IPS-18c (cell line): ENCODE measurements around the gene ANKMY1.

Experiments used
- H3K4me3 ChIP-seq: 2 replicates; pipeline ENCODE4 v1.7.0; 2013; ENCODE audit warnings: low read depth, mild to moderate bottlenecking, low read length, moderate library complexity; ENCODE audit not compliant: insufficient read depth
- H3K9me3 ChIP-seq: one replicate; pipeline ENCODE4 v1.6.1; 2013; ENCODE audit warnings: mild to moderate bottlenecking, low read length, moderate library complexity; ENCODE audit not compliant: control insufficient read depth, insufficient read depth

Gene ANKMY1

GRCh38 chr2:240557808-240558207 is at the start of gene ANKMY1:
ANKMY1 (minus strand) TSS chr2:240557988; CDS start chr2:240557335, 653 bp downstream.
- H3K9me3 ChIP-seq: peaks cover 2% of the 10 kb centered on the region
- H3K4me3 ChIP-seq: peak within 1 kb of the TSS; percentile 36

DNA sequence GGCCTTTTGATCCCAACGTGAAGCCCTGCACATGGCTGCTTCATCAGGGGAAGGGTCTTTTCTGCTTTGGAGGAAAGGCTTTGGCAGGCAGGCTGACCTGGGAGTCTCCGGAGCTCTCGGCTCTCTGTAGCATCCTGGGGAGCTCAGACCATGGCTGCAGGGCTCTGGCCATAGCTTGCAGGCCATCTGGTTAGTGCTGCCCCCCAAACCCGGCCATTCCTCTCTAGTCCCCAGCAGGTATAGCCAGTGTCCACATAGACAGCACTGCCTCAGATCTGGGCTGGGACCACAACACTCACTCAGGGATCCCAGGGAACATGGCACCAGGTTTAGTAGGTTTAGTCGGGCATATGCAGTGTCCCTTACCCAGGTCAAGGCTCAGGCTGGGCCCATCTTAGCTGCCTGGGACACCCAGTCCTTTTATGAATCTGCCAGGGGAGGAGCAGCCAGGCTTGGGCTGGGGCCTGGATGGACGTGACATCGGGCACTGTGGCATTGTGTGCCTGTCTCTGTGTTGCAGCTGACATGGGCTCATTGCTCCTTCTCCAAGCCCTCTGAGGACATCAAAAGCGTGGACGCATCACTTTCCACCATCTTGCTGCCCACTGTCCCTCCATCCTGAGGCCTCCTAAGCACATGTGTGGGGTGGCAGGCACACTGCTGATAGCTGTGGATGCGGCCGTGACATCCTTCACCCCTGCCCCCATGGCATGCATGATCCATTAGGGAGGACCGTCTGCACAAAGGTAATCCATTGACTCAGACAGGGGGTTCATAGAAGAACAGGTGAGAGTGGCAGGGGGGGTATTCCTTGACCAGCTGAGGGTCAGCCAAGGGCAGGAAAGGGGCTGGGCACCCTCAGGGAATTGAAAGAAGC is 48.3 kb upstream of the ANKMY1 start:
- H3K9me3 ChIP-seq: no peaks in the 10 kb centered on the region
- no peak overlapping the region for H3K4me3 ChIP-seq

DNA sequence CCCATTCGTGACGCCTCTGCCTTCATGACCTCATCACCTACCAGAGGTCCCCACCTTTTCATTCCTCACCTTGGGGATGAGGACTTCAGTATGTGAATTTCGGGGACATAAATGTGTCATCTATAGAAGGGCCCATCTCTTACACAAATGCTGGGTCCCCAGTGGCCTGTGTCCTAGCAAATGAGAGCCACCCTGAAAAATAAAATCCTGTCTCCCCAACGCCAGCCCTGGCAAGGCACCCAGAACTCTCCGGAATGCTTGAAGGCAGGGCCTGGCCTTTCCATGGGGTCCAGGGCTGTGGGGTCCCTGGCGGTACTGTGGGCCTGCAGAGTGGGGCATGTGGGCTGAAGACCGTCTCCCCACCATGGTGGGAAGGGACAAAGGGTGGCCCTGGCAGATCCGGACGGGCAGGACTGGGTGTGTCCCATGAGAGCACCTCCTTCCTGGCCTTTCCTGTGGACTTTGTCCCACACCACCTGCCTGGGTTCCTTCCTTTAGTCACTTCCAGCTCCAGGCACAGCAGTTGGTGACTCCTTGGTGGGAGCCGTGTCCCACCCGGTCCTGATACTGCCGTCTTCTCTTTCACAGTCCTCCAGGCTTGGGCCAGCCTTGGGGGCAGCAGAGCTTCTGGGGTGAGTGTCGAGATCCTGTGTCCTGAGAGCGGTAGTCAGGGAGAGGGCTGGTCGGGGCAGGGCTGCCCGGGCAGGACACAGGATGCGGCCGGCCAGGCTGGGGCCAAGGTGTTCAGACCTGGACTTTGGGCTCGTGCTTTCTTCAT is 47.3 kb upstream of the ANKMY1 start:
- Histone ChIP-seq H3K9me3 (no peaks in the 10 kb centered on the region), H3K4me3 (no peak overlapping the region)

- H3K4me3 ChIP-seq: no peak overlapping the region
- H3K9me3 ChIP-seq: no peaks in the 10 kb centered on the region
Measured at GRCh38 chr2:240604291-240604938, 46.6 kb upstream of the ANKMY1 start.

GRCh38 chr2:240603846-240604245 is 46.1 kb upstream of the ANKMY1 start:
- H3K9me3 ChIP-seq: no peaks in the 10 kb centered on the region
- no peak overlapping the region for H3K4me3 ChIP-seq

DNA sequence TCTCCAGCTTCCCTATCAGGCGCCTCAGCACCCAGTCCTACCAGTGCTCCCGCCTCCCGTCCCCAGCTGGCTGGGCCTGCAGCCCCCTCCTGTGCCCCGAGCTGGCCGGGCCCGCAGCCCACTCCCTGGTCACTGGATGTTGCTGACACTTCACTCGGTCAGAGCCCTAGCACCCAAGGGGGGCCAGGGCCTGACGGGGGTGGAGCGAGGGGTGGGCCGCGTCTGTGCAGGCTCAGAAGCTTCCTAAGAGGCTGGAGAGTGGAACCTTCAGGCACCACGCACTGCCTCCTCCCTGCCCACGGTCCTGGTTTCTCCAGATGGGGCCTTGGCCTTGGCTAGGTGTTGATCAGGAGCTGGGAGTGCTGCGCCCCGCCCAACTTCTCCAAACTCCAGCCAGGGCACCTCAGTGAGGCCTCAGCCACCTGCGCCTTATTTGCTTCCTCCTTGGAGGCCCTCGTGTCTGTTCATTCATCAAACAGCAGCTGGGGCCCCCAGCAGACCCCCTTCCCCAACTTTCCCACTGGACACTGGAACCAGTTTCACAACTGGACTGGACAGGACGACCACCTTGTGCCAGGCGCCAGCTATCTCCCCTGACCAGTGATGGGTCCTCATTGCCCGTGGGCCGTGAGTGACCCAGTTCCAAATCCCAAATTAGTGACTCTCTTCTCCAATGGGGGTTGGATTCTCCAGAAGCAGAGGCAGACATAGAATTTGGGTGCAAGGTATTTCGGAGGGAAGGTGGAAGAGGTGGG is 45.5 kb upstream of the ANKMY1 start:
- Histone ChIP-seq H3K9me3 (no peaks in the 10 kb centered on the region), H3K4me3 (no peak overlapping the region)

DNA sequence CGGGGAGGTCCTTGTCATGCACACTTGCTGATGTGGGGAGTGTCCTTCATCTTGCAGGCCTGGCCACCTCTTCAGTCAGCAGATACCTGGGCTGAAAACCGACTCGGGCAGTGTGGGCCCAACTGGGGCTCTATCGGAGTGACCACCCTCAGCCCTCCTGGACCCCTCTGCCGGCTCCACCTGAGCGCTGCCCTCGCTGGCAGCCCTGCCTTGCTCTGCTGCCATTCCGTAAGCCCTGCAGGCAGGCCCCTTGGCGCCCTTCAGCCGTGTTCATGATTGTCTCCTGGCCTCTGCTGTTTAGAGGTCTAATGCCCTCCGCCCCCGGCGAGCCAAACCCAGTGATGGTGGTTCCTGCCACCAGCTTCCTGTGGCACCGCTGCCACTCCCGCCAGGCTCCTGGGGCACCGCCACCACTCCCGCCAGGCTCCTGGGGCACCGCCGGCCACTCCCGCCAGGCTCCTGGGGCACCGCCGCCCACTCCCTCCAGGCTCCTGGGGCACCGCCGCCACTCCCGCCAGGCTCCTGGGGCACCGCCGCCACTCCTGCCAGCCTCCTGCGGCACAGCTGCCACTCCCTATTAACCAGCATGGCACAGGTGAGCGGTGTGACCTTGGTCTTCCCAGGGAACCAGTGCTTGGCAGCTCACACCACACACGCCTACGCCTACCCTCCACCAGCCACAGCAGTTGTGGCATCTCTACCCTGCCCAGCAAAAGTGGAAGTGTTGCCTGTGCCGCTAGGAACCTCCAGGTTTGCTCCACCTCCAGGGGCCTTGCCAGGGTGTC is 44.7 kb upstream of the ANKMY1 start:
- Histone ChIP-seq H3K4me3 (no peak overlapping the region), H3K9me3 (no peaks in the 10 kb centered on the region)

DNA sequence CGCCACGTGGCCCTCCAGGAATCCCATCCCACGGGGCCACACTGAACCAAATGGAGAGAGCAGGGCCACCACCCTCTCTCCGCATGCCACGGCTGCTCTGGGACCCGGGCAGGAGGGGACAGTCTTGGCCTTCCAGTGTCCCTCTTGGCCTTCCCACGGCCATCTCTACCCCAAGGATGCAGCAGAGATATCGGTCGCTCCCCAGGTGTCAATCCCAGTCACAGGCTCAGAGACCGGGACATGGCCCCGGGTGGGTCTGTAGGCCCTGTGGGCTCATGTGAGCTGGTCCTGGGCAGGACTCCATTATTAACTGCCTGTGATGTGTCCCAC is 44.0 kb upstream of the ANKMY1 start:
- Histone ChIP-seq H3K9me3 (no peaks in the 10 kb centered on the region), H3K4me3 (no peak overlapping the region)

DNA sequence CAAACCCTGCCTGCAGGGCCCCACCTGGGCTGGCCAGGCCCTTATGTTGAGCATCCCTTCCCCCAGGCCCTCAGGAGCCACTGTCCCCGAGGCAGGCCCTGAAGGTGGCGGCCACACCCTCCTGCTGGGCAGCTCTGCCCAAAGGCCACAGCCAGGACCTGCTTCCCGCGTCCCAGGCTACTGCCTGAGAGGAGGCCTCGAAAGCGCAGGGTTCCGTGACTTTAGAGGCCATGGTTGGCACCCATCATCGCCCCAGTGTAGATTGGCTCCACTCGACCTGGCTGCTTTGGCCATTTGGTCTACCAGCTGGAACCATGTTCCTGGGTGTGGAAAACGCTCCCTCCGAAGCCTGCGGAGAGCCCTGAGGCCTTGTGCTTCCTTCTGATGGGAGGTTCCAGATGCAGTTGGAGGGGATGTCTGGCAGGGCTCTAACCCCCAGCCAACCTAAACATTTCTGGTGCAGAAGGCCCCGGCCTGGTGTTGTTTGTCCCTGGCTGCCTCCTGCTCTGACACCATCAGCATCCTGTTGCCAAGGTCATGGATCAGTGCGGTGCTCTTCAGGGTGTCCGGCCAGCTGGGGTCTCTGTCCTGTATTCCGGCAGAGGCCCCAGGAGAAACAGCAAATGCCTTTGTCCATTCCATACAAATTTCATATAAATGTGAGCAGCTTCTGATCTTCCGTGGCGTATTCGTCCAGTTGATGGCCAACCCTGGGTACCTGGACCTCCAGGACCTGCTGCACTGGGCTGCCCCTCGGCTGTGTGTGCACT is 43.5 kb upstream of the ANKMY1 start:
- H3K9me3 ChIP-seq: no peaks in the 10 kb centered on the region
- H3K4me3 ChIP-seq: no peak overlapping the region

DNA sequence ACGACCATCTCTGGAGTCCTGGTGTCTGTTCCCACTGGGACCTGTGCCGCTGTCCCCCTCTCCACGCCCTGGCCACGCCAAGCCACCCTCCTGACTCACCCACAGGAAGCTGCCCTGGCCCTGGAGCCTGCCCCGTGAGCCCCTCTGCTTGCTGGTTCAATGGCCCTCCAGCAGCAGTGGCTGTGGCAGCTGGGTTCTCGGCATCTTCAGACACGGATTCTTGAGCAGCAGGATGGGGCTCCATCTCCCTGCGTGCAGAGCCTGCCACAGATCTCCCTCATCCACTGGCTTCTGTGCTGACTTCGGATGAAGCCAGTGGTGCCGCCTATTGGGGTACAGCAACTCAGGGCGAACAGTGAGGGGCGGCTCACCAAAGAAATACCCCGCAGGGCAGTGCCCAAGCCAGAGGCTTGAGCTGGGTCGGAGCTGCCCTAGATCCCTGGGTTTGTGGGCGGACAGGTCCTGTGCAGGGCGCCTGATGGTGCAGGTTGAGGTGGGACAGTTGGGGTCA is 42.7 kb upstream of the ANKMY1 start:
- Histone ChIP-seq H3K9me3 (no peaks in the 10 kb centered on the region), H3K4me3 (no peak overlapping the region)

DNA sequence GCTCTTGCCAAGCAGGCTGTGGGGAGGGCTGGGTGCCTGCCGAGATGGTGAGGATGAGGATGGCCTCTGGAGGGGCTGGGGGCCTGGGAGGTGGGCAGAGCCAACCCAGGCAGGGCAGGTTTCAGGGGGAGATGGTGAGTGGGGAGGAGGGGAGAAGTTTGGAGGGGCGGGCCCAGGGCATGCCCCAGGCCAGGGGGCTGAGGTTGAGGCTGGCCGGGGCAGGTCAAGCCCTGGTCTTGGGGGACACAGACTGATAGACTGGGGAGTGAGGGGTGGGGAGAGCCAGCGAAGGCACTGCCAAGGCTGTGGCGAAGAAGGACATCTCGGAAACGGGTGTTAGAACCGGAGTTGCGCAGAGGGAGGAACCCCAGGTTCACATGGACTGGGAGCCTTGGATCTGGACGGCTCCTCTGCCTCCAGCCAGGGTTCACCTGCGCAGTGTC is 41.4 kb upstream of the ANKMY1 start:
- no peaks in the 10 kb centered on the region for H3K9me3 ChIP-seq
- H3K4me3 ChIP-seq: no peak overlapping the region

GRCh38 chr2:240598311-240598911 is 40.6 kb upstream of the ANKMY1 start:
- Histone ChIP-seq H3K4me3 (no peak overlapping the region), H3K9me3 (no peaks in the 10 kb centered on the region)

GRCh38 chr2:240597419-240598181 is 39.8 kb upstream of the ANKMY1 start:
- no peak overlapping the region for H3K4me3 ChIP-seq

DNA sequence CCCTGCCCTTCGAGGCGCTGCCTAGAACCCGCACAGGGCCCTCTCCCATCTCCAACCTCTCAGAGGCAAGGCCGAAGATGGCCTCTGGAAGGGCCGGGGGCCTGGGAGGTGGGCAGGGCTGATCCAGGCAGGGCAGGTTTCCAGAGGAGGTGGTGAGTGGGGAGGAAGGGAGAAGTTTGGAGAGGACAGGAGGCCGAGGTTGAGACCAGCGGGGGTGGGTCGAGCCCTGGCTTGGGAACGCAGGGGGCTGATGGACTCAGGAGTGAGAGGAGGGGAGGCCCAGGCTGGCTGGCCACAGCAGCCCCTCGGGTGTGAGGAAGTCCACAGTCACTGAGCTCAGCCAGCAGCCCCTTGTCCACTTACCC is 39.2 kb upstream of the ANKMY1 start:
- Histone ChIP-seq H3K4me3 (no peak overlapping the region), H3K9me3 (peaks cover 2% of the 10 kb centered on the region)

More at GRCh38 chr2:240597419-240598181, 39.8 kb upstream of the ANKMY1 start:
- peaks cover 2% of the 10 kb centered on the region for H3K9me3 ChIP-seq

GRCh38 chr2:240596491-240596931 is 38.7 kb upstream of the ANKMY1 start:
- H3K4me3 ChIP-seq: no peak overlapping the region
- H3K9me3 ChIP-seq: peaks cover 2% of the 10 kb centered on the region
